Epidermal melanocyte (primary cell): ENCODE results near the gene GPHN.
"Not testable (repeated sequence)": the region's sequence is repeated elsewhere in the genome, so short reads cannot be mapped to it uniquely, and the experiment has no call there.

Experiments
- DNase-seq: peaks from one replicate; pipeline ENCODE4 v3.0.0; 2011; ENCODE audit warnings: low spot score; ENCODE audit not compliant: insufficient read length

Gene GPHN

DNA sequence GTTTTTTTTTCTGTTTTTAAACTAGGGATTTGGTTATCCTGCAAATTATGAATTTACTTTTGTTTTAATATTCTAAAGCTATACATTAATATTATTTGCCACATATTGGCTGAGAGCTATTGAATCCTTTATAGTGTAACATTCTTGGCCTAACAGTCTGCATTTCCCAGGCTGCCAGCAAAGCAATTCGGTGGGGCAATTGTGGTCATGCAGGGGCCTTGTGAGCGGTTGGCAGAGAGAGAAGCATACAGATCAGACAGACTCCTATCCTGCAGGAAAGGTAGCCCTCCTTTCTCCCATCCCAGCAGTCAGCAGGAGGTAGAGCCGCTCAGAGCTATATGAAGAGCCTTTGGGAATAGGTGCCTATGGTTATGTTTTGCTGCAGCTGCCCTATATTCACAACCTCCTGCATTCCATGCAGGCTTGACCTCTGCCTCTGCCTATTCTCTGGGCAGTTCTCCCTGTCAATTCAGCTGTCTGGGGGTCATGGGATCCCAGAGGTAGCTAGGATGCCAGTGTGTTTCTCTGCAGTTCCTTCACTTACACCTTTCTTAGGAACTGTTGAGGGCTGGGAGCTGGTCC is 144.7 kb downstream of the GPHN start:
- DNase-seq, result no peak

DNA sequence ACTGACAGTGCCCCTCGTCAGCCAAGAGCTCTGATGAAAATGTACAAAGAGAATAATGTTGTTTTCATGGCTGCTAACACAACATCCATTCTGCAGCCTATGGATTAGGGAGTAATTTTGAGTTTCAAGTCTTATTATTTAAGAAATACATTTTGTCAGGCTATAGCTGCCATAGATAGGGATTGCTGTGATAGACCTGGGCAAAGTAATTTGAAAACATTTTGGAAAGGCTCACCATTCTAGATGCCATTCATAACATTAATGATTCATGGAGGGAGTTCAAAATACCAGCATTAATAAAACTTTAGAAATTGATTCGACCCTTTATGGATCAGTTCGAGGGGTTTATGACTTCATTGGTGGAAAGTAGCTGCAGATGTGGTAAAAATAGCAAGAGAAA is 149.8 kb downstream of the GPHN start:
- DNase-seq, result no peak

DNA sequence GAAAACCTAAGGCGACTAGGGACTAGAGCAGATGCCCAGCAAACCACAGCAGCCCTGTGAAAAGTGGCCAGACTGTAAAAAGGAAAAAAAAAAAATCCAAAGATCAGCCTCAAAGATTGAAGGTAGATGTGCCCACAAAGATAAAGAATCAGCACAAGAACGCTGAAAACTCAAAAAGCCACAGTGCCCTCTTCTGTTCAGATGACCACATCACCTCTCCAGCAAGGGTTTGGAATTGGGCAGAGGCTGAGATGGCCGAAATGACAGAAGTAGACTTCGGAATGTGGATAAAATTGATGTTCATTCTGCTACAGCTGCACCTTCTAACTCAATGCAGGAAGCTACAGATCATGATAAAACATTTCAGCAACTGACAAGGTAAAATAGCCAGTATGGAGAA is 154.4 kb downstream of the GPHN start:
- no peak for DNase-seq

DNA sequence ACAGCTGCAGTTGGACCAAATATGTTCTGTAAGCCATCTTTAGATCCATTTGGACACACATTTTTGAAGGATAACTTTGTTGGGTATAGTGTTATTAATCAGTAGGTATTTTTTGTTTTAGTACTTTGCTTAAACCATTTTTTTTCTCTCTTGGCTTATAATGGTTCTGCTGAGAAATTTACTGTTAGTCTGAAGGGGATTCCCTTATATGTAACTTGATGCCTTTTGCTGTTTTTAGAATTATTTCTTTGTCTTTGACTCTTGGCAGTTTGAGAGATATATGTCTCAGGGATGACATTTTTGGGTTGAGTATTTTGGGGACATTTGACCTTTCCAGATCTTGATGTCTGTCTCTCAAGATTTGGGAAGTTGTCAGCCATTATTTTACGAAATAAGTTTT is 169.8 kb downstream of the GPHN start:
- no peak for DNase-seq

DNA sequence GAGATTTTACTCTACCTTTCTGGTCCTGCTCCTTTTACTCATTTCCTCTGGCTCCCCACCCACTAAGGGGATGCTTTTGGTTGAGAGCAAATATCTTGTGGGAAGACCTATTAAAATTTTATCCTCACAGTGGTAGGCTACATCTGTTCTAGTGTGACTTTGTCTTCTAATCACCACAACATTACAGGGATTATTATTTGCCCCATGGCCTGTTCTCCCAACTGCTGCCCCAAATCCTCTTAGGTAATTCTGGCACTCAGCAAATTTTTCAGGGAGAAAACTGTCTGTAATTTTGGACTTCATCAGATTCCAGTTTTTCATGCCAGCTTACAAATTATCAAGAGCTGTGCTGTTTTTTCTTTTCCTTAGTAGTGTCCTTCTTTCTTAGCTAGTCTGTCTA is 172.3 kb downstream of the GPHN start:
- DNase-seq, result no peak

DNA sequence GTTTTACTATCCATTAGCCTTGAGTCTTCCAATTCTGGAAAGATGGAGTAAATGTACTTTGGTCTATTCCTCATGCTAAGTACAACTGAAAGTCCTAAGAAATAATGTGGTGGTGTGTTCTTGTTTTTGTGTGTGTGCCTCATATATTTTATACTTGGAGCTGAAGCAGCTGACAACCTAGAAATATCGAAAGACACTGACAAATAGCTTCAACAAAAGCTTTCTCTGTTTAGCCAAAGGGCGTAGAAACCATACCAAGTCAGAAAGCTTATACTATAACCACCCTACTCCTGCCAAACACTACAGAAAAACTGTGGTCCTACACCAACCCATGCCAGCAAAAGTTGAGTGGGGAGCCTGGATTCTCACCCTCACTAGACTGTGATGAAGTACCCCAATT is 188.4 kb downstream of the GPHN start:
- DNase-seq, result peak; percentile 16

DNA sequence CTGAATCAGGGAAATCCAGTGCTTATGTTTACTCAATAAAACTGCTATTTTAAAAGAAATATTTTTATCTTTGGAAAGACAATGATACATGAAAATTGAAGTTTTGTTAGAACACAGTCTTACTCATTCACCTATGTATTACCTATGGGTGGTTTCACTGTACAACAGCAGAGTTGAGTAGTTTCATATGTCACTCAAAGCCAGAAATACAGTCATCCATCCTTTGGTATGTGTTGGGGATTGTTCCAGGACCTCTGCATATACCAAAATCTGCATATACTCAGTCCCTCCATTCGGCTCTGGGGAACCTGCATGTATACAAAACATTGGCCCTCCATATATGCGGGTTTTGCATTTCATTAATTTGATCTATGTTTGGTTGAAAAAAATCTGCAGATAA is 190.6 kb downstream of the GPHN start:
- no peak for DNase-seq

DNA sequence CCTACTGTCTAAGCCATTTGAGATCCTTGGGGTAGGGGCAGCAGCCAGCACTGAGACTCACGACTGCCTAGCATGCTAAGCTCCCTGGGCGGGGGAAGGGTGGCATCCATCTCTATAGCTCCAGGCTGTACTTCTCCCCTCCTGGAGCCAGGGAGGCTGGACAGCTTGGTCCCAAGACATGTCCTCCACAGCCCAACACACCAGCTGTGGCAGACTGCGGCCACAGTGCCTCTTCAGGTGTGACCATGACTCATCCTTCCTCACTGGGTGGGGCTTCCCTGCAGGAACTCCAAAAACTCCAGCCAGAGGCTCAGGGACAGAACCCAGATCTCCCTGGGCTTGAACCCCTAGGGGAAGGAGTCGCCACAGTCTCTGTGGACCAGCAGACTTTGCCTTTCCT is 193.9 kb downstream of the GPHN start:
- DNase-seq, result no peak

DNA sequence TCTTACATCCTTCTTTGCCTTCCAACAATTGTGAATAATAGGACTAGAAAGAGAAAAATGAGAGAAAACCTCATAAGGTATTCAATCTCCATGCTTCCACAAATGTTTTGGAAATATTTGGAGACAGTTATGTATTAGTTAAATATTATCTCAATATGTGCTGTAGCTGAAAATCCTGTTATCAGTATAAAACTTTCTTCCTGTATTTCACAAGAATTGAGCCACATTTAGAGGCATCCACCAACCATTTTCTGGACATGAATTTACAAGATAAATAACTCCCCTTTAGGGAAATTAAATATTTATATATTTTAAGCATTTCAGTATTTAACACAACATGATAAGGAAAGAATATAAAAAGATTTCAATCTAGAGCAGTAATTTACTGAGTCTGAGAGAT is 200.3 kb downstream of the GPHN start:
- no peak for DNase-seq

DNA sequence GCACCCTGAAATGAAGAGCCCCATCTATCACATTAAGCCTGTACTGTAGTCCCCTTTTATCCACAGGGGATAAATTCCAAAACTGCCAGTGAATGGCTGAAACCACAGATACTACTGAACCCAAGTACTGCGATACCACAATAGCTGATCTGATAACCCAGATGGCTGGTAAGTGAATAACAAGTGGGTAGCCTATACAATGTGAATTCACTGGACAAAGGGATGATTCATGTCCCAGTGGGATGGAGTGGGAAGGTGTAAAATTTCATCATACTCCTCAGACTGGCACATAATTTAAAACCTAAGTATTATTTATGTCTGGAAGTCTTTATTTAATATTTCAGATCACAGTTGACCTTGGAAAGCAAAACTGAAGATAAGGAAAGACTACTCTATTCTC is 201.3 kb downstream of the GPHN start:
- peak; percentile 18 for DNase-seq

DNA sequence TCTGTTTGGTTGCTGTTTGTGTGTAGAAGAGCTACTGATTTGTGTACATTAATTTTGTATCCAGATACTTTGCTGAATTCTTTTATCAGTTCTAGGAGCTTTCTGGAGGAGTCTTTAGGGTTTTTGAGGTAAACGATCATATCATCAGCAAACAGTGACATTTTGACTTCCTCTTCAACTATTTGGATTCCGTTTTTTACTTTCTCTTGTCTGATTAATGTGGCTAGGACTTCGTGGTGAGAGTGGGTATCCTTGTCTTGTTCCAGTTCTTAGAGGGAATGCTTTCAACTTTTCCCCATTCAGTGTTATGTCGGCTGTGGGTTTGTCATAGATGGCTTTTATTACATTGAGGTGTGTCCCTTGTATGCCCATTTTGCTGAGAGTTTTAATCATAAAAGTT is 206.3 kb downstream of the GPHN start:
- DNase-seq, result not testable (repeated sequence)

DNA sequence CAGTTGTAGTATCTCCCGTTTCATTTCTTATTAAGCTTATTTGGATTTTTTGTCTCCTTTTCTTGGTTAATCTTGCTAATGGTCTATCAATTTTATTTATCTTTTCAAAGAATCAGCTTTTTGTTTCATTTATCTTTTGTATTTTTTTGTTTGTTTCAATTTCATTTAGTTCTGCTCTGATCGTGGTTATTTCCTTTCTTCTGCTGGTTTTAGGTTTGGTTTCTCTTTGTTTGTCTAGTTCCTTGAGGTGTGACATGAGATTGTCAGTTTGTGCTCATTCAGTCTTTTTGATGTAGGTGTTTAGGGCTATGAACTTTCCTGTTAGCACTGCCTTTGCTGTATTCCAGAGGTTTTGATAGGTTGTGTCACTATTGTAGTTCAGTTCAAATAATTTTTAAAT is 207.4 kb downstream of the GPHN start:
- not testable (repeated sequence) for DNase-seq

DNA sequence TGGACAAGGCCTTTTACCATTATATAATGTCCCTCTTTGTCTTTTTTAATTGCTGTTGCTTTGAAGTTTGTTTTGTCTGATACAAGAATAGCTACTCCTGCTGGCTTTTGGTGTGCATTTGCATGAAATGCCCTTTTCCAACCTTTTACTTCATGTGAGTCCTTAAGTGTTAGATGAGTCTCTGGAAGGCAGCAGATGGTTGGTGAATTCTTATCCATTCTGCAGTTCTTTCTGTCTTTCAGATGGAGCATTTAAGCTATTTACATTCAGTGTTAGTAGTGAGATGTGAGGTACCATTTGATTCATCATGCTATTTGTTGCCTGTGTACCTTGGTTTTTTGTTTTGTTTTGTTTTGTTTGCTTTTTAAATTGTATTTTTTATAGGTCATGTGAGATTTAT is 208.3 kb downstream of the GPHN start:
- DNase-seq, result no peak

DNA sequence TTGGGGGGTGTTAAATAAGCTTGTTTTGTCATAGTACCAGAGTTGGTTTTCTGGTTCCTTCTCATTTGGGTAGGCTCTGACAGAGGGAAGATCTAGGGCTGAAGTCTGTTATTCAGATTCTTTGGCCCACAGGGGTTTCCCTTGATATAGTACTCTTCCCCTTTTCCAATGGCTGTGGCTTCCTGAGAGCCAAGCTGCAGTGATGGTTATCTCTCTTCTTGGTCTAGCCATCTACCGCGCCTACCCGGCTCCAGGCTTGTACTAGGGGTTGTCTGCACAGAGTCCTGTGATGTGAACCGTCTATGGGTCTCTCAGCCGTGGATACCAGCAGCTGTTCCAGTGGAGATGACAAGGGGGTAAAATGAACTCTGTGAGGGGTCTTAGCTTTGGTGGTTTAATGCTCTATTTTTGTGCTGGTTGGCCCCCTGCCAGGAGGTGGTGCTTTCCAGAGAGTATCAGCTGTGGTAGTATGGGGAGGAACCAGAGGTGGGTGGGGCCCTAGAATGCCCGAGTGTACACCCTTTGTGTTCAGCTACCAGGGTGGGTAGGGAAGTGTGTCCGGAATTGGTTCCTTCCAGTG is 209.7 kb downstream of the GPHN start:
- no peak for DNase-seq

DNA sequence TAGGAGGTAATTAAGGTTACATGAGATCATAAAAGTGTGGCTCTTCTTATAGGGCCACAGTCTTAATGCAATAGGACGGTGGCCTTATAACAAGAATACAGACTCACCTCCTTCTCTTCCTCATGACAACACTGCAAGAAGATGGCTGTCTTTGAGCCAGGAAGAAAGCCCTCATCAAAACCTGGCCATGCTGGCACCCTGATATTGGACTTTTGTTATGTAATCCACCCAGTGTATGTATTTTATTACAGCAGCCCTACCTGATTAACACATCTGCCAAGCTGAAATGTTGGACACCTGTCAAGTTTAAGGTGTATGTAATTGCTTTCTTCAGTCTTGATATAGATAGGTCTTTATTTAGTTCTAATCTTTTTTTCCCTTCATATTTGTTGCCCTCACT is 217.0 kb downstream of the GPHN start:
- no peak for DNase-seq

DNA sequence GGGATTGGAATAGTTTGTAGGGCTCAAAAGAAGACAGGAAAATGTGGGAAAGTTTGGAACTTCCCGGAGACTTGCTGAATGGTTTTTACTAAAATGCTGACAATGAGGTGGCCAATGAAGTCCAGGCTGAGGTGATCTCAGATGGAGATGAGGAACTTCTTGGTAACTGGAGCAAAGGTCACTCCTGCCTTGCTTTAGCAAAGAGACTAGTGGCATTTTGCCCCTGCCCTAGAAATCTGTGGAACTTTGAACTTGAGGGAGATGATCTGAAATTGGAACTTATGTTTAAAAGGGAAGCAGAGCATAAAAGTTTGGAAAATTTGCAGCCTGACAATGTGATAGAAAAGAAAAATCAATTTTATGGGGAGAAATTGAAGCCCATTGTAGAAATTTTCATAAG is 223.4 kb downstream of the GPHN start:
- not testable (repeated sequence) for DNase-seq

DNA sequence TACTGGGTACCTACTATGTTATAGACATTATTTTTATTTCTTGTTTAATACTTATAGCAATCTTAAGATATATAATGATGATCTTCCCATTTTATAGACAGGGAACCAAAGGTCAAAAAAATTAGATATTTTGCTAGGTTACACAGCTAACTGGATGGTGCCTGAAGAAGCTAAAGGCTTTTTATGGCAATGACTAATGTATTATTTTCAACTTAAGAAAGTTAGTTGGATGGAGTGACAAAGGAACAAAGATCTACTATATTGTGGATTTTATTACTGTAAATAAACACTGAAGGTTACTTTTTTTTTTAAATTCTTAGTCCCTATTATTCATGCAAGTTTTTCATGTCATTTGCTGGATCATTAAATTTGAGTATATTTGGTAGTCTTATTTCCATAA is 227.9 kb downstream of the GPHN start:
- no peak for DNase-seq

DNA sequence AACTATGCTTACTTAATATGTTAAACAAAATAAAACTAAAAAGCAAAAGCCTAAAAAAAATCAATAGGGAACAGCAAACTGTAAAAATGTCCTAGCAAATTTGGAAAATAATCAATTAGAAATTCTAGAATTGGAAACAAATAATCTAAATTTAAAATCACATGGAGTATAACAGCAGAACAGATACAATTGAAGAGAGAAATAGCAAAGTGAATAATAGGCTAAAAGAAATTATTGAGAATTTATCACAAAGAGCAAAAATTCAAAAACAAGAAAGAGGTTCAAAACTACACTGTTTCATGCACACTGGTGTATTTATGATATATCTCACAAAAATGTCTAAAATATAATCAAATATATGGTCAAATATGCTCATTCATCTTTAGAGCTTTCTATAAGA is 231.9 kb downstream of the GPHN start:
- no peak for DNase-seq

DNA sequence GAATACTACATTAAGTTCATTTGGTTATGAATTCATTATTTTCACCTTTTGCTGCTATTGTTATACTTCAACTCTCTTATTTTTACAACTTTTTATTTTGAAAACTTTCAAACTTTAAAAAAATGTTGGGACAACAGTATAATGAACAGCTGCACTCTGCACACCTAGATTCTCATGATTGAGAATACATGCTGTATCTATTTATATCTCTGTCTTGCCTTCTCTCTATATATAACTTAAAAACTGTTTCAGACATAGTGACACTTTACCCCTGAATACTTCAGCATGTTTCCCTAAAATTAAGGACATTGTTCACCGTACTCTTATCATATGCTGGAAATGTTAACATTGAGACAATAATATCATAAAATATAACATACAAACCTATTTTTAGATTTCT is 237.1 kb downstream of the GPHN start:
- DNase-seq, result no peak

DNA sequence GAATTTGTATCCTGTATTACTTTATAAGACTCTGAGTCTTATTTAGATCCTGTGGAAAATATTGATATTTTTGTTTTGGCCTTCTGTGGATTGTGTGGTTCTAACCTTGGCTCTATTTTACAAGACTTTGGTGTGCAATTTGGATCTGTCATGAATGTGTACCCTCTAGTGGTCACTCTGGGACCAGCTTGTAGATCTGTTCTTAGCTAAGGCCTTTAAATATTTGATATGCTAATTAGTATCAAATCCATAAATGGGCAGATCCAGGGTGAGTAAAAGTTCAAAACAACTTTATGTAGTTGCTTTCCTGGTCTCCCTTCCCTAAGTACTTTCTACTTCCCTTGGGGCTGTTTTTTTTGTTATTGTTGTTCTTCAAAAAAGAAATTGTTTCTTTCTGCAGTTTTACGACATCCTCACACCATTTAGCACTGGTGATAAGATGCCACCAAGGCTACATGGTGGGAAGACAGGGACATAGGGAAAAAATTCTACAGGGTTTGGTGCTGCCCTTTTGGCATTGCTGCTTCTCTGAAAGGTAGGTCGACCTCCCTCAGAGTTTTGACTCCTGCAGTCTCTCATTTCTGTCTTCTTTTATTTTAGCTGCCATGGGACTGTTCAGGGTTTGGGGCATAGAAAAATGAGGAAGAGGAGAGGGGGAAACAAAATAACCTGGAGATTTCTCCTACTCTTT is 238.5 kb downstream of the GPHN start:
- DNase-seq, result peak; percentile 19

DNA sequence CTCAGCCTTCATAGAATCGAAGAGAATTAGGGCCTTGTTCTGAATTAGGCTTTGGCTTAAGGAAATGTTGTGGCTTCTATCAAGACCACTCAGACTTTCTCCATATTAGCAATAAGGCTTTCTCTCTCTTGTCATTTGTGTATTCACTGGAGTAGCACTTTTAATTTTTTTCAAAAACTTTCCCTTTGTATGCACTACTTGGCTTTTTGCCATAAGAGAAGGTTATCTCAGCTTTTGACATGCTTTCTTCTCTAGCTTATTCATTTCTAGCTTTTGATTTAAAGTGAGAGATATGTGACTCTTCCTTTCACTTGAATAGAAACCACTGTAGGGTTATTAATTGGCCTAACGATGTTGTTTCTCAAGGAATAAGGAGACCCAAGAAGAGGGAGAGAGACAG is 244.2 kb downstream of the GPHN start:
- DNase-seq, result no peak

DNA sequence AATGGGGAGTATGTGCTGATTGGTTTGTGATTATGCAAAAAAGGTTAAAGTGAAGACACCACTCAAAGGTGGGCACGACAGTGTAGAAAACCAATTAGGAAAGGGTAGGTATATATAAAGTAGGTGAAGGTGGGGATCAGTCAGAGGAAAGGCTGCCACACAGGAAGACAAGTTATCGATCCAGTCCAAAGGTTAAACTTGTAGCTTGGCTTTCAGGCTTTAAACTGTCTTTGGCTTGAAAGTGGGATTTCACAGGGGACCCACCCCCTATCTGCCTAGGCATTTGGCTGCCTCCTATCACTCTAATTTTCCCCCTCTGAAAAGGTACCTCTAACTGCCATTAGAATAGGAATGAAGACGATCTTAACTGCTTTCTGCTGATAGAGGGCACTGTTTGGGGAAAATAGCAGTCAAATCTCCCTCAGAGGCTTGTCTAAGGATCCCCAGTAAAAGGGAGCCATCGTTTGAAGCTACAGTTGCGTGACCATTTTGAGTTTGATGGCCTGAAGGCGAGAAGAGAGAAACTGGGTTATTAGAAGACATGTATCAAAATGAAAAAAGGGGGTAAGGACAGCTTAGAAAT is 250.2 kb downstream of the GPHN start:
- DNase-seq, result no peak

DNA sequence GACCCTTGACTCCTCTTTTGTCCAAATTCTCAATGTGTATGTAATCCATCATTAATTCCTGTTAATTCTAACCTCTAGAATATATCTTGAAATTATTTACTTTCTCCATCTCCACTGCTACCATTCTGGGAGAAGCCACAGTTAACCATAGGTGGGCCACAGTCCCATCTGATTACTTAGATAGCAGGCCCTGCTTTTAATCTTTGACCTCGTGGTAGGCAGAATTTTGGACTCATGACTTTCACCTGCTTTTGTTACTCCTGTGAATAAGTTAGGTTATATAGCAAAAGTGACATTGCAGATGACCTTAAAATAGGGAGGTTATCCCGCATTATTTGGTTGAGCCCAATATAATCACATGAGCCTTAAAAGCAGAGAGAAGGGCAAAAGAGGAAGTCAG is 264.2 kb downstream of the GPHN start:
- DNase-seq, result no peak
